Caco-2 (cell line): Measurements from ENCODE around the gene RAB3D. TPM values are rescaled to one million over a fixed set of nuclear protein-coding genes. Genes with fewer than 3 reads are reported as not detected.

Source experiments
- BruUV-seq: library from RNA; stranded (reverse); fragments of 400-500 nt; replicated peaks from 2 replicates; lab custom pipeline; 2021; lab: Mats Ljungman, UMichigan
- CTCF ChIA-PET: fragments of 300-600 bp; sonication (Branson Sonifier 250); formaldehyde crosslinking; loops from one replicate; lab custom pipeline; 2022; ENCODE audit warnings: antibody characterized with exemption; lab: Charles Lee
- POLR2A ChIA-PET: fragments of 300-600 bp; sonication (Branson Sonifier 250); formaldehyde crosslinking; loops from one replicate; lab custom pipeline; 2022; ENCODE audit warnings: antibody characterized with exemption; lab: Charles Lee
- DNase-seq, 2 experiments: peaks; one replicate each; pipeline versions ENCODE4 v3.0.0 to v3.0.0-alpha.2; 2020 to 2022
- H3K27me3 ChIP-seq: replicated peaks from 2 replicates; pipeline ENCODE4 v1.6.0; 2011; ENCODE audit warnings: low read length; ENCODE audit not compliant: control insufficient read depth, insufficient read depth
- H3K36me3 ChIP-seq: 2 replicates; pipeline ENCODE4 v1.5.1; 2011; ENCODE audit warnings: low read length; ENCODE audit not compliant: control insufficient read depth, insufficient read depth
- H3K4me1 ChIP-seq: fragments of 250-450 bp; sonication (Bioruptor Pico); 2 replicates; pipeline ENCODE4 v1.5.1; 2020; ENCODE audit warnings: mild to moderate bottlenecking
- H3K4me3 ChIP-seq: 2 replicates; pipeline ENCODE4 v1.5.1; 2011; ENCODE audit warnings: low read depth, mild to moderate bottlenecking, control low read depth, low read length
- H3K9me3 ChIP-seq: fragments of 250-450 bp; sonication (Bioruptor Pico); 2 replicates; pipeline ENCODE4 v1.5.1; 2020; ENCODE audit warnings: mild to moderate bottlenecking, moderate library complexity
- H3K27ac Mint-ChIP-seq: one replicate; pipeline ENCODE4 v1.8.0; 2022; ENCODE audit warnings: mixed read lengths; ENCODE audit not compliant: unreplicated experiment
- H3K27me3 Mint-ChIP-seq: one replicate; pipeline ENCODE4 v1.8.0; 2022; ENCODE audit warnings: mixed read lengths; ENCODE audit not compliant: insufficient read depth, unreplicated experiment
- H3K36me3 Mint-ChIP-seq: one replicate; pipeline ENCODE4 v1.8.0; 2022; ENCODE audit warnings: mild to moderate bottlenecking, mixed read lengths; ENCODE audit not compliant: insufficient read depth, unreplicated experiment
- H3K4me1 Mint-ChIP-seq: one replicate; pipeline ENCODE4 v1.8.0; 2022; ENCODE audit warnings: low read depth, mixed read lengths; ENCODE audit not compliant: unreplicated experiment
- H3K4me3 Mint-ChIP-seq: one replicate; pipeline ENCODE4 v1.8.0; 2022; ENCODE audit warnings: mild to moderate bottlenecking, moderate library complexity, mixed read lengths; ENCODE audit not compliant: unreplicated experiment
- H3K9me3 Mint-ChIP-seq: one replicate; pipeline ENCODE4 v1.8.0; 2022; ENCODE audit warnings: mixed read lengths; ENCODE audit not compliant: unreplicated experiment
- intact Hi-C: fragments of 100-400 bp; cut with micrococcal nuclease; formaldehyde crosslinking; loops from one replicate; pipeline ENCODE4 v1.10.0; 2022; ENCODE audit not compliant: unreplicated experiment
- total RNA-seq: library from RNA; stranded (reverse); gene quantifications from 2 replicates; pipeline ENCODE4 v1.2.3, GENCODE V29; 2022
- TF ChIP-seq, protein P1 (sequence below), 2 experiments: fragments of 200-600 bp in 1 of 2; IDR thresholded peaks; 1 replicate in 1 of 2; 2 replicates in 1 of 2; pipeline versions ENCODE4 v1.5.1 to v1.8.0; 2011 to 2022; ENCODE audit warnings: antibody characterized with exemption in 1 of 2, control low read depth in 1 of 2, inconsistent platforms in 1 of 2, low read depth in 1 of 2, low read length in 1 of 2, mild to moderate bottlenecking in 1 of 2, moderate library complexity in 1 of 2; ENCODE audit not compliant: insufficient read depth in 1 of 2, severe bottlenecking in 1 of 2, unreplicated experiment in 1 of 2

The RAB3D gene
- total RNA-seq, 1 experiment from 2014 or later = 28.0 TPM

DNA sequence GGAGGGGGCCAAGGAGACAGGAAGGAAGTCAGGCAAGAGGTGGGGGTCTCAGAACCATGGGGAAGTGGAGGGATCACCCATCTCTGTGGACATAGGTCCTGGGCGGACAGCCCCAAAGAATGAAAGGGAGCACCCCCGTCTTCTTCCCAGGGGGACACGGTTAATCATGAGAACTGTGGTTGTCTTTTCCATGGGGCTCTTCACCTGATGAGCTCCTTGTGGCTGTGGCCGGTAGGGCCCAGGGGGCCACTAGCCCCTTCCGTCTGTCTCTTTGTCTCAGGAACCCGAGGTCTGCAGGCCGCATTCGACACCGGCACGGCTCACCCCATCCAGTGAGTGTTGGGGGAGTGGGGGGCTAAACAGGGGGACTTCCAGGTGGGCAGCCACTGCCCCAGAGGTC lies 24.4 kb upstream of the RAB3D start:
- Mint-ChIP-seq H3K36me3 (no peaks in the 10 kb centered on the region), H3K4me1 (peaks cover 7% of the 10 kb centered on the region), H3K27ac (no peak overlapping the region), H3K4me3 (no peak overlapping the region), H3K9me3 (no peaks in the 10 kb centered on the region), H3K27me3 (no peaks in the 10 kb centered on the region)
- H3K27me3 ChIP-seq = no peaks in the 10 kb centered on the region
- no peak overlapping the region for H3K4me3 ChIP-seq
- intact Hi-C loops = no loop called here
- POLR2A ChIA-PET = no interaction called here
- CTCF ChIA-PET = interaction anchor here (0.7 kb wide), 1 partner anchor 181 kb away, joined by 3 read pairs; no protein-coding TSS in a partner anchor
- H3K4me1 ChIP-seq = no peaks in the 10 kb centered on the region
- H3K36me3 ChIP-seq = no peaks in the 10 kb centered on the region
- no TSS peak for BruUV-seq
- DNase-seq = no peak
- TF ChIP-seq, protein P1, sequence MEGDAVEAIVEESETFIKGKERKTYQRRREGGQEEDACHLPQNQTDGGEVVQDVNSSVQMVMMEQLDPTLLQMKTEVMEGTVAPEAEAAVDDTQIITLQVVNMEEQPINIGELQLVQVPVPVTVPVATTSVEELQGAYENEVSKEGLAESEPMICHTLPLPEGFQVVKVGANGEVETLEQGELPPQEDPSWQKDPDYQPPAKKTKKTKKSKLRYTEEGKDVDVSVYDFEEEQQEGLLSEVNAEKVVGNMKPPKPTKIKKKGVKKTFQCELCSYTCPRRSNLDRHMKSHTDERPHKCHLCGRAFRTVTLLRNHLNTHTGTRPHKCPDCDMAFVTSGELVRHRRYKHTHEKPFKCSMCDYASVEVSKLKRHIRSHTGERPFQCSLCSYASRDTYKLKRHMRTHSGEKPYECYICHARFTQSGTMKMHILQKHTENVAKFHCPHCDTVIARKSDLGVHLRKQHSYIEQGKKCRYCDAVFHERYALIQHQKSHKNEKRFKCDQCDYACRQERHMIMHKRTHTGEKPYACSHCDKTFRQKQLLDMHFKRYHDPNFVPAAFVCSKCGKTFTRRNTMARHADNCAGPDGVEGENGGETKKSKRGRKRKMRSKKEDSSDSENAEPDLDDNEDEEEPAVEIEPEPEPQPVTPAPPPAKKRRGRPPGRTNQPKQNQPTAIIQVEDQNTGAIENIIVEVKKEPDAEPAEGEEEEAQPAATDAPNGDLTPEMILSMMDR (IDR thresholded peaks at IDR 0.05; ENCODE audit: insufficient read depth in 1 of 2, low read depth in 1 of 2, low read length in 1 of 2, severe bottlenecking in 1 of 2, unreplicated experiment in 1 of 2) = no peak
- H3K9me3 ChIP-seq = no peaks in the 10 kb centered on the region

GRCh38 chr19:11361771-11362731 lies 22.6 kb upstream of the RAB3D start:
- no peak overlapping the region for H3K27ac Mint-ChIP-seq
- CTCF ChIA-PET = interaction anchor here (0.5 kb wide), 1 partner anchor 12 kb away, joined by 8 read pairs; the partner anchor contains the start of gene SWSAP1
- no peaks in the 10 kb centered on the region for H3K9me3 Mint-ChIP-seq
- peaks cover 2% of the 10 kb centered on the region for H3K36me3 Mint-ChIP-seq
- H3K4me1 Mint-ChIP-seq = peaks cover 7% of the 10 kb centered on the region
- no peak for DNase-seq
- Histone ChIP-seq H3K27me3 (no peaks in the 10 kb centered on the region), H3K4me3 (no peak overlapping the region), H3K4me1 (no peaks in the 10 kb centered on the region), H3K36me3 (no peaks in the 10 kb centered on the region), H3K9me3 (no peaks in the 10 kb centered on the region)
- no TSS peak for BruUV-seq
- H3K27me3 Mint-ChIP-seq = no peaks in the 10 kb centered on the region
- POLR2A ChIA-PET = interaction anchor here (0.6 to 1.2 kb wide), 2 partner anchors 13 to 34 kb away, joined by 3 to 9 read pairs; partner anchors contain the start of gene SWSAP1
- intact Hi-C loops = no loop called here
- H3K4me3 Mint-ChIP-seq = no peak overlapping the region
- TF ChIP-seq, protein P1 (IDR thresholded peaks at IDR 0.05; ENCODE audit: insufficient read depth in 1 of 2, low read depth in 1 of 2, low read length in 1 of 2, severe bottlenecking in 1 of 2, unreplicated experiment in 1 of 2) = no peak

DNA sequence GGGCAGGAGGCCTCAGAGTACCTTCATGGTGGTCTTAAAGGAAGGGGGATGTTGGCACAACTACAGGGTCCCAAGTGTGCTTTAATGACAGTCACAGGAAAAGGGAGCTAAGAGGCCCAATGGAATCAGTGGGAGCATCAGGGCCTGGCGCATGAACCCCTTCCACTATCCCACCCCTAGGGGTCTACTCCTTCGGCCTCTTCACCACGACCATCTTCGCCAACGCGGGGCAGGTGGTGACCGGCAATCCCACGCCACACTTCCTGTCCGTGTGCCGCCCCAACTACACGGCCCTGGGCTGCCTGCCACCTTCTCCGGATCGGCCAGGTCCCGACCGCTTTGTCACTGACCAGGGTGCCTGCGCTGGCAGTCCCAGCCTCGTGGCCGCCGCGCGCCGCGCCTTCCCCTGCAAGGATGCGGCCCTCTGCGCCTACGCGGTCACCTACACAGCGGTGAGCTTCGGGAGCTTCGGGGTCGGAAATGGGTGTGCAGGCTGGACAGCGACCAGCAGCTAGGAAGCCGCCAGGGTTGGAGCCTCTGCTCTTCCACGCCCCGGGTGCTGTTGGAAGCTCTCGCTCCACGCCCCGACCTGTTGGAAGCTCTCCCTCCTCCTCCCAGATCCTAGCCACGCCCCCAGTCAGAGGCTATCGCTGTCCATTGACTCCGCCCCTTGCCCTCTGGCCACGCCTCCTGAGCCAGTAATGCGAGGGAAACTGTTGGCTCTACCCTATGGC lies 21.7 kb upstream of the RAB3D start:
- Mint-ChIP-seq H3K4me1 (peaks cover 7% of the 10 kb centered on the region), H3K9me3 (no peaks in the 10 kb centered on the region), H3K36me3 (peaks cover 5% of the 10 kb centered on the region), H3K27ac (no peak overlapping the region), H3K27me3 (no peaks in the 10 kb centered on the region), H3K4me3 (no peak overlapping the region)
- BruUV-seq = no TSS peak
- ChIA-PET CTCF (no interaction called here), POLR2A (interaction anchor here (1.2 kb wide), 1 partner anchor 13 kb away, joined by 3 read pairs; the partner anchor contains the start of gene SWSAP1)
- TF ChIP-seq, protein P1 (IDR thresholded peaks at IDR 0.05; ENCODE audit: insufficient read depth in 1 of 2, low read depth in 1 of 2, low read length in 1 of 2, severe bottlenecking in 1 of 2, unreplicated experiment in 1 of 2) = no peak
- Histone ChIP-seq H3K36me3 (no peaks in the 10 kb centered on the region), H3K4me3 (no peak overlapping the region), H3K27me3 (no peaks in the 10 kb centered on the region), H3K9me3 (no peaks in the 10 kb centered on the region), H3K4me1 (no peaks in the 10 kb centered on the region)
- intact Hi-C loops = no loop called here
- DNase-seq = peak; percentile 58 to 78
